ENCODE results near the gene GRIN2C. TPM values are rescaled to one million over a fixed set of nuclear protein-coding genes. Genes with fewer than 3 reads are reported as not detected.

GRIN2C gene
- total RNA-seq, 1 donor from 2014 or later = not detected

GRCh38 chr17:74842599-74843351, 16.9 kb downstream of the GRIN2C start:
- no peaks in the 10 kb centered on the region for H3K36me3 ChIP-seq
- no peak overlapping the region for H3K9ac ChIP-seq
- TF ChIP-seq EZH2 (IDR thresholded peaks at IDR 0.05) = no peak
- TF ChIP-seq, protein P1, sequence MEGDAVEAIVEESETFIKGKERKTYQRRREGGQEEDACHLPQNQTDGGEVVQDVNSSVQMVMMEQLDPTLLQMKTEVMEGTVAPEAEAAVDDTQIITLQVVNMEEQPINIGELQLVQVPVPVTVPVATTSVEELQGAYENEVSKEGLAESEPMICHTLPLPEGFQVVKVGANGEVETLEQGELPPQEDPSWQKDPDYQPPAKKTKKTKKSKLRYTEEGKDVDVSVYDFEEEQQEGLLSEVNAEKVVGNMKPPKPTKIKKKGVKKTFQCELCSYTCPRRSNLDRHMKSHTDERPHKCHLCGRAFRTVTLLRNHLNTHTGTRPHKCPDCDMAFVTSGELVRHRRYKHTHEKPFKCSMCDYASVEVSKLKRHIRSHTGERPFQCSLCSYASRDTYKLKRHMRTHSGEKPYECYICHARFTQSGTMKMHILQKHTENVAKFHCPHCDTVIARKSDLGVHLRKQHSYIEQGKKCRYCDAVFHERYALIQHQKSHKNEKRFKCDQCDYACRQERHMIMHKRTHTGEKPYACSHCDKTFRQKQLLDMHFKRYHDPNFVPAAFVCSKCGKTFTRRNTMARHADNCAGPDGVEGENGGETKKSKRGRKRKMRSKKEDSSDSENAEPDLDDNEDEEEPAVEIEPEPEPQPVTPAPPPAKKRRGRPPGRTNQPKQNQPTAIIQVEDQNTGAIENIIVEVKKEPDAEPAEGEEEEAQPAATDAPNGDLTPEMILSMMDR (IDR thresholded peaks at IDR 0.05) = peak; percentile 58
- H3K27me3 ChIP-seq = peaks cover 69% of the 10 kb centered on the region
- H3F3A ChIP-seq (ENCODE audit: low read depth) = peaks cover 13% of the 10 kb centered on the region
- H3K4me1 Mint-ChIP-seq = peaks cover 13% of the 10 kb centered on the region
- peak overlapping the region; percentile 76 for H3K4me2 ChIP-seq
- DNase-seq (ENCODE audit: low spot score) = peak; percentile 89
- H4K20me1 ChIP-seq (ENCODE audit: low read depth) = peaks cover 35% of the 10 kb centered on the region
- no peaks in the 10 kb centered on the region for H3K36me3 Mint-ChIP-seq
- no peaks in the 10 kb centered on the region for H3K79me2 ChIP-seq (ENCODE audit: low read depth)
- H3K4me1 ChIP-seq = peaks cover 9% of the 10 kb centered on the region
- H3K27ac Mint-ChIP-seq = no peak overlapping the region
- H3K27ac ChIP-seq = no peak overlapping the region
- H3K9me3 ChIP-seq (ENCODE audit: low read depth) = no peaks in the 10 kb centered on the region
- peaks cover 36% of the 10 kb centered on the region for H3K27me3 Mint-ChIP-seq (ENCODE audit: insufficient read depth, low read depth)
- H2AFZ ChIP-seq (replicated peaks) = peak overlapping the region; percentile 69
- H3K4me3 Mint-ChIP-seq = no peak overlapping the region
- H3K4me3 ChIP-seq = peak overlapping the region; percentile 50
- no peaks in the 10 kb centered on the region for H3K9me3 Mint-ChIP-seq

- Mint-ChIP-seq H3K4me1 (peaks cover 13% of the 10 kb centered on the region), H3K9me3 (no peaks in the 10 kb centered on the region), H3K27ac (no peak overlapping the region), H3K27me3 (ENCODE audit: insufficient read depth, low read depth) (peaks cover 36% of the 10 kb centered on the region), H3K4me3 (peak overlapping the region; percentile 64), H3K36me3 (no peaks in the 10 kb centered on the region)
- Histone ChIP-seq H3K4me3 (peak overlapping the region; percentile 50), H3K79me2 (ENCODE audit: low read depth) (no peaks in the 10 kb centered on the region), H3K27ac (no peak overlapping the region), H3K9ac (no peak overlapping the region), H3K4me2 (peak overlapping the region; percentile 76), H3F3A (ENCODE audit: low read depth) (peaks cover 13% of the 10 kb centered on the region), H3K36me3 (no peaks in the 10 kb centered on the region), H3K27me3 (peaks cover 63% of the 10 kb centered on the region), H2AFZ (replicated peaks) (peak overlapping the region; percentile 69), H4K20me1 (ENCODE audit: low read depth) (peaks cover 35% of the 10 kb centered on the region), H3K9me3 (ENCODE audit: low read depth) (no peaks in the 10 kb centered on the region), H3K4me1 (peaks cover 9% of the 10 kb centered on the region)
- TF ChIP-seq, protein P1 (IDR thresholded peaks at IDR 0.05) = no peak
- no peak for TF ChIP-seq EZH2 (IDR thresholded peaks at IDR 0.05)
- no peak for TF ChIP-seq EZH2phosphoT487 (IDR thresholded peaks at IDR 0.05)
- peak; percentile 29 for DNase-seq (ENCODE audit: low spot score)
Measured at GRCh38 chr17:74842146-74842598, 17.5 kb downstream of the GRIN2C start.

DNA sequence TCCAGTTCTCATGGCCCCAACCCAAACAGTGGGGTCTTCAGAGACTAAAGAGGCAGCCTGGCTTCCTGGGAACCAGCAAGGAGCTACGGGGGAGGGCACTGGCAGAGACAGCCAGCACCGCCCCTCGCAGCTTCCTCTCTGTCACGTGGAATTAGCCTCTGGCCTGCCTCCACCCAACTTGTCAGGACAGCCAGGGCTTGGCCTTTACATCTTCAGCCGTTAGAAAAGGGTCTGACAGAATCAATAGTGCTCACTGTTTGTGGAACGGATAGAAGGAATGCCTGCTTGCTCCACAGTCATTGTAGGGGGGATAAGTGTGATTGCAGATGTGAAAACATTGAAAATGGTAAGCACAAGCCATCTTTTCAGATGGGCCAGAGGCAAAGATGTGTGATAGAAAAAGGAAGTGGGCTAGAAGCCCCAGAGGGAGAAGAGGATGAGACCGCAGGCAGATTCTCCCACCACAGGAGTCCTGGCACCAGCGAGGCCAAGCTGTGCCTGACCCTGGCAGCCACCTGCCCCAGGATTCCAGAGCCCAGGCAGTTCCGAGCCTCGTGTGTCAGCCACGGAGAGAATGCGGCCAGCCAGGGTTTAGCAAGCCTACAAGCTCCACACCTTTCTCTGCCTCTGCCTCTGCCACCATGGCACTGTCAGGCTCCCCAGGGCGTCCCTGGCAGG, 18.6 kb downstream of the GRIN2C start:
- Histone ChIP-seq H3F3A (ENCODE audit: low read depth) (peaks cover 13% of the 10 kb centered on the region), H3K79me2 (ENCODE audit: low read depth) (no peaks in the 10 kb centered on the region), H2AFZ (replicated peaks) (no peak overlapping the region), H4K20me1 (ENCODE audit: low read depth) (peaks cover 35% of the 10 kb centered on the region), H3K4me1 (peaks cover 9% of the 10 kb centered on the region), H3K9ac (no peak overlapping the region), H3K27ac (no peak overlapping the region), H3K4me3 (no peak overlapping the region), H3K9me3 (ENCODE audit: low read depth) (no peaks in the 10 kb centered on the region), H3K4me2 (peak overlapping the region; percentile 38), H3K36me3 (no peaks in the 10 kb centered on the region), H3K27me3 (peaks cover 52% of the 10 kb centered on the region)
- Mint-ChIP-seq H3K4me1 (peaks cover 13% of the 10 kb centered on the region), H3K4me3 (peak overlapping the region; percentile 23), H3K27ac (no peak overlapping the region), H3K27me3 (ENCODE audit: insufficient read depth, low read depth) (peaks cover 34% of the 10 kb centered on the region), H3K36me3 (peaks cover 3% of the 10 kb centered on the region), H3K9me3 (no peaks in the 10 kb centered on the region)
- peak; percentile 51 for DNase-seq (ENCODE audit: low spot score)
- TF ChIP-seq EZH2phosphoT487 (IDR thresholded peaks at IDR 0.05) (no peak), EZH2 (IDR thresholded peaks at IDR 0.05) (no peak)
- TF ChIP-seq, protein P1 (IDR thresholded peaks at IDR 0.05) = no peak
